ENCODE results near the gene ALOX5AP. TPM values are rescaled to one million over a fixed set of nuclear protein-coding genes. Genes with fewer than 3 reads are reported as not detected.

Gene ALOX5AP
- total RNA-seq, 1 experiment from 2014 or later = not detected

- TF ChIP-seq ATF2 (CRISPR knock-in tag; IDR thresholded peaks at IDR 0.05; ENCODE audit: borderline replicate concordance, low read depth) (no peak), AFF4 (CRISPR knock-in tag; IDR thresholded peaks at IDR 0.05; ENCODE audit: borderline replicate concordance) (no peak), SMAD4 (CRISPR knock-in tag; IDR thresholded peaks at IDR 0.05) (no peak), ZNF281 (CRISPR knock-in tag; IDR thresholded peaks at IDR 0.05) (no peak)
Observed at GRCh38 chr13:30685987-30686386, 49.4 kb upstream of the ALOX5AP start (continued).

- TF ChIP-seq EMX1 (CRISPR knock-in tag; IDR thresholded peaks at IDR 0.05) = no peak
- no peak for TF ChIP-seq PREB (CRISPR knock-in tag; IDR thresholded peaks at IDR 0.05; ENCODE audit: borderline replicate concordance)
- no peak for TF ChIP-seq NR2C2 (CRISPR knock-in tag; IDR thresholded peaks at IDR 0.05)
- no peak for TF ChIP-seq ZMAT4 (CRISPR knock-in tag; IDR thresholded peaks at IDR 0.05)
- no peak for TF ChIP-seq PRDM15 (CRISPR knock-in tag; IDR thresholded peaks at IDR 0.05)
- no peak for TF ChIP-seq ZNF425 (CRISPR knock-in tag; conservative IDR thresholded peaks at IDR 0.05)
- no peak for TF ChIP-seq ZNF317 (CRISPR knock-in tag; IDR thresholded peaks at IDR 0.05; ENCODE audit: borderline replicate concordance, low read depth)
- TF ChIP-seq STAT6 (CRISPR knock-in tag; conservative IDR thresholded peaks at IDR 0.05; ENCODE audit: low read depth) = no peak
- no peak for TF ChIP-seq E2F5 (CRISPR knock-in tag; IDR thresholded peaks at IDR 0.05)
- TF ChIP-seq RELA (CRISPR knock-in tag; IDR thresholded peaks at IDR 0.05; ENCODE audit: borderline replicate concordance) = no peak
- CTCF ChIA-PET = no interaction called here
- H3K4me1 Mint-ChIP-seq = peaks cover 5% of the 10 kb centered on the region; the same call in 1 of the 2 replicates
- DNase-seq (ENCODE audit: low spot score) (no peak), ATAC-seq (no peak)
- POLR2A ChIA-PET = no interaction called here
- no peak overlapping the region for H3K27ac Mint-ChIP-seq
- peaks cover 2% of the 10 kb centered on the region; the same call in 1 of the 2 replicates for H3K36me3 Mint-ChIP-seq
- H3K9me3 Mint-ChIP-seq = peaks cover 9% of the 10 kb centered on the region
- H3K4me3 Mint-ChIP-seq = no peak overlapping the region
- 0 out of 2 replicates have a peak, but pooled peaks cover 3% of the 10 kb centered on the region for H3K27me3 Mint-ChIP-seq (ENCODE audit: low read depth)
Observed at GRCh38 chr13:30687601-30688000, 47.7 kb upstream of the ALOX5AP start.
